Stimulated activated CD4-positive, alpha-beta T cell treated with anti-CD3 and anti-CD28 coated beads, Interleukin-12 subunit alpha, Interleukin-12 subunit beta, amount 100 ng/mL, for 4 hours (primary cell): ENCODE measurements around the gene HSD17B11.
"Not testable (repeated sequence)": the region's sequence is repeated elsewhere in the genome, so short reads cannot be mapped to it uniquely, and the experiment has no call there.

Experiments used
- DNase-seq: peaks from one replicate; pipeline ENCODE4 v3.0.0-alpha.2; 2020

The HSD17B11 gene

GRCh38 chr4:87405211-87405820 is 14.3 kb upstream of the HSD17B11 start:
- DNase-seq = no peak

- not testable (repeated sequence) for DNase-seq
Observed at GRCh38 chr4:87403732-87404131, 12.7 kb upstream of the HSD17B11 start.

GRCh38 chr4:87399954-87400353 is 9.0 kb upstream of the HSD17B11 start:
- DNase-seq = no peak

GRCh38 chr4:87399148-87399547 is 8.2 kb upstream of the HSD17B11 start:
- DNase-seq = no peak

- DNase-seq = not testable (repeated sequence)
Observed at GRCh38 chr4:87395851-87396250, 4.9 kb upstream of the HSD17B11 start.

GRCh38 chr4:87395073-87395472 is 4.1 kb upstream of the HSD17B11 start:
- DNase-seq = not testable (repeated sequence)

- DNase-seq = no peak
Observed at GRCh38 chr4:87392183-87392582, 1.2 kb upstream of the HSD17B11 start.

GRCh38 chr4:87391576-87392054 is 627 bp upstream of the HSD17B11 start:
- DNase-seq = no peak

GRCh38 chr4:87390551-87390890 is 467 bp downstream of the HSD17B11 start:
- DNase-seq = no peak

- DNase-seq = not testable (repeated sequence)
Observed at GRCh38 chr4:87390055-87390454, 933 bp downstream of the HSD17B11 start.

GRCh38 chr4:87388901-87389300 is 2.1 kb downstream of the HSD17B11 start:
- DNase-seq = no peak

GRCh38 chr4:87387237-87387636 is 3.8 kb downstream of the HSD17B11 start:
- no peak for DNase-seq

- DNase-seq = not testable (repeated sequence)
Observed at GRCh38 chr4:87384466-87385132, 6.4 kb downstream of the HSD17B11 start.

- DNase-seq = no peak
Observed at GRCh38 chr4:87382931-87383330, 8.1 kb downstream of the HSD17B11 start.

GRCh38 chr4:87382116-87382515 is 8.9 kb downstream of the HSD17B11 start:
- no peak for DNase-seq

GRCh38 chr4:87377816-87378215 is 13.2 kb downstream of the HSD17B11 start:
- DNase-seq = no peak

GRCh38 chr4:87375719-87376291 is 15.2 kb downstream of the HSD17B11 start:
- no peak for DNase-seq

GRCh38 chr4:87370068-87370467 is 20.9 kb downstream of the HSD17B11 start:
- no peak for DNase-seq

GRCh38 chr4:87366521-87367162 is 24.3 kb downstream of the HSD17B11 start:
- no peak for DNase-seq

- no peak for DNase-seq
Observed at GRCh38 chr4:87365348-87365747, 25.6 kb downstream of the HSD17B11 start.

GRCh38 chr4:87363552-87363951 is 27.4 kb downstream of the HSD17B11 start:
- DNase-seq = no peak

GRCh38 chr4:87360338-87360935 is 30.6 kb downstream of the HSD17B11 start:
- DNase-seq = no peak

GRCh38 chr4:87359258-87359657 is 31.7 kb downstream of the HSD17B11 start:
- no peak for DNase-seq
